H1 (cell line): ENCODE measurements around the gene ASTN2. TPM values are rescaled to one million over a fixed set of nuclear protein-coding genes. Genes with fewer than 3 reads are reported as not detected.

Source experiments
- CTCF ChIA-PET: fragments of 300-600 bp; sonication (Branson Sonifier 250); formaldehyde crosslinking; loops from one replicate; lab custom pipeline; 2021; ENCODE audit not compliant: partially characterized antibody; lab: Charles Lee
- POLR2A ChIA-PET: fragments of 300-600 bp; sonication (Branson Sonifier 250); formaldehyde crosslinking; loops from one replicate; lab custom pipeline; 2021; ENCODE audit warnings: inconsistent platforms; ENCODE audit not compliant: partially characterized antibody; lab: Charles Lee
- DNase-seq, 2 experiments: peaks; one replicate each; pipeline versions ENCODE4 v3.0.0 to v3.0.0-alpha.2; 2010 to 2022; ENCODE audit warnings: low spot score in 2 of 2, low read depth in 1 of 2, mixed read lengths in 1 of 2
- FAIRE-seq: peaks from 2 replicates; lab custom pipeline; 2011; peaks lifted over from hg19 to GRCh38; lab: Jason Lieb, UNC
- H2AFZ ChIP-seq: 2 replicates; pipeline ENCODE4 v1.8.1; 2012; ENCODE audit warnings: low read length, inconsistent platforms
- H2AK5ac ChIP-seq: 2 replicates; pipeline ENCODE4 v1.6.1; 2013; ENCODE audit warnings: low read depth, low read length
- H2BK120ac ChIP-seq: replicated peaks from 2 replicates; pipeline ENCODE3; 2013; ENCODE audit warnings: low read depth, low read length, inconsistent platforms
- H2BK12ac ChIP-seq: 2 replicates; pipeline ENCODE4 v1.6.1; 2013; ENCODE audit warnings: low read depth, low read length
- H2BK15ac ChIP-seq: 2 replicates; pipeline ENCODE4 v1.6.1; 2013; ENCODE audit warnings: low read length
- H2BK20ac ChIP-seq: 2 replicates; pipeline ENCODE4 v1.6.1; 2013; ENCODE audit warnings: low read length
- H2BK5ac ChIP-seq: 2 replicates; pipeline ENCODE4 v1.6.1; 2013; ENCODE audit warnings: low read depth, low read length
- H3K14ac ChIP-seq: 2 replicates; pipeline ENCODE4 v1.6.1; 2013; ENCODE audit warnings: inconsistent platforms; ENCODE audit not compliant: insufficient read length
- H3K18ac ChIP-seq: 2 replicates; pipeline ENCODE4 v1.6.1; 2013; ENCODE audit warnings: low read length; ENCODE audit errors: extremely low read depth
- H3K23ac ChIP-seq: 2 replicates; pipeline ENCODE4 v1.6.1; 2013; ENCODE audit warnings: inconsistent platforms; ENCODE audit not compliant: insufficient read length
- H3K23me2 ChIP-seq: 2 replicates; pipeline ENCODE4 v1.6.1; 2013; ENCODE audit warnings: low read depth, low read length
- H3K27ac ChIP-seq: 2 replicates; pipeline ENCODE4 v1.6.1; 2011; ENCODE audit warnings: low read depth, low read length, inconsistent platforms
- H3K27me3 ChIP-seq, 4 experiments: replicated peaks in 1 of 4; 1 replicate in 1 of 4; 2 replicates in 3 of 4; pipeline versions ENCODE4 v1.6.1 to v1.8.1; 2011 to 2013; ENCODE audit warnings: low read length in 3 of 4, mild to moderate bottlenecking in 3 of 4, inconsistent platforms in 2 of 4, mixed read lengths in 2 of 4, moderate library complexity in 1 of 4; ENCODE audit not compliant: control insufficient read depth in 3 of 4, insufficient read depth in 3 of 4; ENCODE audit errors: extremely low read depth in 1 of 4
- H3K36me3 ChIP-seq, 4 experiments: 2 replicates each; pipeline versions ENCODE4 v1.6.1 to v1.8.1; 2011 to 2013; ENCODE audit warnings: mild to moderate bottlenecking in 4 of 4, low read length in 3 of 4, moderate library complexity in 2 of 4, control low read depth in 1 of 4, inconsistent platforms in 1 of 4; ENCODE audit not compliant: insufficient read depth in 4 of 4, control insufficient read depth in 2 of 4
- H3K4ac ChIP-seq: replicated peaks from 2 replicates; pipeline ENCODE3; 2013; ENCODE audit warnings: low read length, low read depth, mixed read lengths, inconsistent platforms; ENCODE audit not compliant: insufficient read length
- H3K4me1 ChIP-seq, 4 experiments: replicated peaks in 1 of 4; 1 replicate in 1 of 4; 2 replicates in 3 of 4; pipeline versions ENCODE4 v1.6.1 to v1.8.1; 2011 to 2013; ENCODE audit warnings: low read length in 3 of 4, inconsistent platforms in 2 of 4, mixed read lengths in 1 of 4; ENCODE audit not compliant: insufficient read depth in 4 of 4, control insufficient read depth in 3 of 4
- H3K4me2 ChIP-seq, 2 experiments: 2 replicates each; pipeline versions ENCODE4 v1.6.1 to v1.8.1; 2011 to 2013; ENCODE audit warnings: low read depth in 2 of 2, low read length in 2 of 2, control low read depth in 1 of 2, inconsistent platforms in 1 of 2, mild to moderate bottlenecking in 1 of 2; ENCODE audit not compliant: insufficient read depth in 1 of 2
- H3K4me3 ChIP-seq, 4 experiments: fragments of 200-600, 300-600 bp in 1 of 4; sonication (generic), shearing (Covaris generic), sonication (Bioruptor Twin) in 1 of 4; 2 replicates each; pipeline versions ENCODE4 v1.5.1 to v1.8.1; 2011 to 2016; ENCODE audit warnings: low read length in 4 of 4, low read depth in 3 of 4, control low read depth in 2 of 4, inconsistent platforms in 2 of 4, mild to moderate bottlenecking in 2 of 4, mixed read lengths in 1 of 4, moderate library complexity in 1 of 4; ENCODE audit not compliant: insufficient read depth in 2 of 4; ENCODE audit errors: extremely low read depth in 1 of 4
- H3K56ac ChIP-seq: replicated peaks from 2 replicates; pipeline ENCODE3; 2013; ENCODE audit warnings: low read depth, mild to moderate bottlenecking, mixed read lengths, low read length, inconsistent platforms; ENCODE audit not compliant: insufficient read length
- H3K79me1 ChIP-seq: 2 replicates; pipeline ENCODE4 v1.6.1; 2013; ENCODE audit warnings: low read depth, low read length, control low read depth
- H3K79me2 ChIP-seq, 2 experiments: 2 replicates each; pipeline versions ENCODE4 v1.6.1 to v1.8.1; 2012 to 2013; ENCODE audit warnings: low read length in 2 of 2, mild to moderate bottlenecking in 2 of 2, inconsistent platforms in 1 of 2; ENCODE audit not compliant: insufficient read depth in 2 of 2, control insufficient read depth in 1 of 2
- H3K9ac ChIP-seq, 4 experiments: replicated peaks in 1 of 4; 1 replicate in 1 of 4; 2 replicates in 3 of 4; pipeline versions ENCODE4 v1.6.1 to v1.8.1; 2011 to 2013; ENCODE audit warnings: low read depth in 3 of 4, low read length in 3 of 4, control low read depth in 2 of 4, mild to moderate bottlenecking in 2 of 4, moderate library complexity in 2 of 4, inconsistent platforms in 1 of 4; ENCODE audit errors: extremely low read depth in 1 of 4
- H3K9me3 ChIP-seq, 2 experiments: 2 replicates each; pipeline versions ENCODE4 v1.6.1 to v1.8.1; 2012 to 2013; ENCODE audit warnings: mild to moderate bottlenecking in 2 of 2, moderate library complexity in 2 of 2, control low read depth in 1 of 2, inconsistent platforms in 1 of 2, low read depth in 1 of 2, low read length in 1 of 2, mixed read lengths in 1 of 2; ENCODE audit not compliant: insufficient read depth in 2 of 2
- H4K20me1 ChIP-seq, 2 experiments: replicated peaks in 1 of 2; 2 replicates each; pipeline versions ENCODE3 to v1.8.1; 2011 to 2013; ENCODE audit warnings: inconsistent platforms in 2 of 2, low read length in 2 of 2, mild to moderate bottlenecking in 1 of 2; ENCODE audit not compliant: insufficient read depth in 2 of 2, control insufficient read depth in 1 of 2
- H4K5ac ChIP-seq: 2 replicates; pipeline ENCODE4 v1.6.1; 2013; ENCODE audit warnings: low read length, low read depth, mixed read lengths, inconsistent platforms; ENCODE audit not compliant: insufficient read length
- H4K8ac ChIP-seq: 2 replicates; pipeline ENCODE4 v1.8.0; 2013; ENCODE audit warnings: mild to moderate bottlenecking, moderate library complexity, low read length, inconsistent platforms; ENCODE audit not compliant: insufficient read depth; ENCODE audit errors: extremely low read depth
- H4K91ac ChIP-seq: replicated peaks from 2 replicates; pipeline ENCODE3; 2013; ENCODE audit warnings: low read length, mixed read lengths, inconsistent platforms; ENCODE audit not compliant: insufficient read length
- BRCA1 ChIP-seq: IDR thresholded peaks from 2 replicates; pipeline ENCODE4 v1.6.1; 2012; ENCODE audit warnings: low read depth, low read length, improper control_type of control experiment
- CBX8 ChIP-seq: fragments of 300-800, 300-1000 bp; sonication (generic); IDR thresholded peaks from 2 replicates; pipeline ENCODE4 v1.7.1; 2016; ENCODE audit warnings: low read depth, low read length, borderline replicate concordance
- CHD1 ChIP-seq: IDR thresholded peaks from 2 replicates; pipeline ENCODE4 v1.6.1; 2012; ENCODE audit warnings: low read depth, low read length, improper control_type of control experiment
- CHD2 ChIP-seq: IDR thresholded peaks from 2 replicates; pipeline ENCODE4 v1.6.1; 2012; ENCODE audit warnings: low read length, improper control_type of control experiment
- EGR1 ChIP-seq: IDR thresholded peaks from 2 replicates; pipeline ENCODE4 v1.6.1; 2011; ENCODE audit warnings: low read depth, low read length, borderline replicate concordance
- MAX ChIP-seq: IDR thresholded peaks from 2 replicates; pipeline ENCODE4 v1.6.1; 2012; ENCODE audit warnings: inconsistent platforms
- NRF1 ChIP-seq: IDR thresholded peaks from 2 replicates; pipeline ENCODE4 v1.6.1; 2011; ENCODE audit warnings: mild to moderate bottlenecking, low read depth, low read length, improper control_type of control experiment
- POLR2AphosphoS5 ChIP-seq: IDR thresholded peaks from 2 replicates; pipeline ENCODE4 v1.6.1; 2011; ENCODE audit warnings: low read depth, low read length
- SP2 ChIP-seq: IDR thresholded peaks from 2 replicates; pipeline ENCODE4 v1.6.1; 2012; ENCODE audit warnings: mild to moderate bottlenecking, low read length, inconsistent platforms
- TAF7 ChIP-seq: optimal IDR thresholded peaks from 2 replicates; pipeline ENCODE3; 2011; ENCODE audit warnings: low read depth, mild to moderate bottlenecking, inconsistent platforms, low read length, moderate library complexity, borderline replicate concordance
- WGBS, 2 experiments: shearing (Covaris generic) in 1 of 2; methylation state at CpG; one replicate each; pipeline versions ENCODE4 v1.1.6 to v1.1.7; 2013 to 2015; ENCODE audit warnings: low lambda C conversion rate in 2 of 2, mixed read lengths in 2 of 2, inconsistent platforms in 1 of 2, low coverage in 1 of 2, missing lambda C conversion rate in 1 of 2; ENCODE audit not compliant: insufficient replicate concordance in 2 of 2, insufficient coverage in 1 of 2, insufficient read length in 1 of 2; ENCODE audit errors: extremely low coverage in 1 of 2, missing lambda C conversion rate in 1 of 2; 5-methylcytosine and 5-hydroxymethylcytosine counted together
- polyA plus RNA-seq, 7 experiments: library from polyadenylated mRNA; depleted of rRNA in 3 of 7; stranded (reverse) in 5 of 7; unstranded in 2 of 7; fragments of >200 nt in 5 of 7; fragments of 200-250 nt in 2 of 7; gene quantifications; 1 replicate in 5 of 7; 2 replicates in 1 of 7; 4 replicates in 1 of 7; pipeline versions ENCODE4 v1.2.1 to v1.2.3, GENCODE V29; 2011 to 2013; ENCODE audit warnings: missing spikeins in 2 of 7, mixed read lengths in 2 of 7
- total RNA-seq: library from RNA; stranded (reverse); fragmentation: NEBNext Ultra II Directional; extraction: Animal tissue kit (Norgen Biotek cat#: 25700); gene quantifications from 2 replicates; pipeline ENCODE4 v1.2.1, GENCODE V29; 2021

The ASTN2 gene
- total and polyA plus RNA-seq, 2 of the 8 experiments (the other 6 are each of a cell fraction or from before 2014, with no cell fraction given), result 8.2 to 13.7 TPM

GRCh38 chr9:116907989-116908388 lies 506.9 kb downstream of the ASTN2 start:
- FAIRE-seq (no peak), DNase-seq (no peak)
- no peak overlapping the region for H2BK12ac ChIP-seq
- no peaks in the 10 kb centered on the region for H3K27me3 ChIP-seq
- 93% methylated on average over 3 of the region's 3 CpGs; no CpG with 5 or more reads in 1 of the 2 experiments for WGBS, 2 experiments
- H3K4me2 ChIP-seq, result no peak overlapping the region
- no peak overlapping the region for H2BK120ac ChIP-seq
- no peak overlapping the region for H3K4ac ChIP-seq
- no peak overlapping the region for H3K4me3 ChIP-seq
- no peak overlapping the region for H2BK15ac ChIP-seq
- POLR2A ChIA-PET, result no interaction called here
- H3K9me3 ChIP-seq, result no peaks in the 10 kb centered on the region
- no peak for TF ChIP-seq MAX
- no peak for TF ChIP-seq CBX8
- TF ChIP-seq SP2, result no peak
- no peak for TF ChIP-seq BRCA1
- no peak for TF ChIP-seq CHD2
- TF ChIP-seq NRF1, result no peak
- no peak for TF ChIP-seq TAF7
- TF ChIP-seq CHD1, result no peak
- no peak for TF ChIP-seq EGR1
- TF ChIP-seq POLR2AphosphoS5, result no peak
- TF ChIP-seq, all 59 proteins: peak for 0
- Histone ChIP-seq H4K20me1 (no peaks in the 10 kb centered on the region), H3K23ac (no peak overlapping the region), H3K18ac (no peak overlapping the region), H3K23me2 (no peaks in the 10 kb centered on the region), H3K79me2 (no peaks in the 10 kb centered on the region), H4K91ac (no peak overlapping the region), H2AFZ (no peak overlapping the region), H3K36me3 (no peaks in the 10 kb centered on the region), H4K8ac (no peak overlapping the region), H3K27ac (no peak overlapping the region), H3K79me1 (no peaks in the 10 kb centered on the region), H2BK5ac (no peak overlapping the region), H3K56ac (no peak overlapping the region), H3K4me1 (peaks cover 0 to 8% (median 4%) of the 10 kb centered on the region in 4 experiments; a peak in 3 of 7 replicates), H3K14ac (no peak overlapping the region), H2BK20ac (no peak overlapping the region), H3K9ac (no peak overlapping the region), H4K5ac (no peak overlapping the region), H2AK5ac (no peak overlapping the region; the same call in 1 of the 2 replicates)
- CTCF ChIA-PET, result interaction anchor here (0.9 to 3.0 kb wide), 3 partner anchors 46 to 147 kb away, joined by 3 to 11 read pairs (median 5); no protein-coding TSS in a partner anchor
